Lower lobe of right lung (tissue), 2 donors: ENCODE measurements around the gene FNDC11. TPM values are rescaled to one million over a fixed set of nuclear protein-coding genes. Genes with fewer than 3 reads are reported as not detected.
A peak's percentile ranks its signal among the peaks of the same experiment; 100 is the strongest.
"Not testable (repeated sequence)": the region's sequence is repeated elsewhere in the genome, so short reads cannot be mapped to it uniquely, and the experiment has no call there.

Experiments
- ATAC-seq, 2 donors: fragments of 200-7000 bp; cut with Tn5 transposase; one replicate each; pipeline ENCODE4 v1.9.1; 2020 to 2022; ENCODE audit warnings: mild to moderate bottlenecking in 2 of 2, moderate library complexity in 2 of 2
- DNase-seq: peaks from one replicate; pipeline ENCODE4 v3.0.0-alpha.2; 2020
- H3K27ac ChIP-seq: fragments of 200-600 bp; one replicate; pipeline ENCODE4 v1.8.0; 2022
- H3K27me3 ChIP-seq: fragments of 200-600 bp; one replicate; pipeline ENCODE4 v1.8.0; 2022; ENCODE audit warnings: low read depth
- H3K36me3 ChIP-seq: fragments of 200-600 bp; one replicate; pipeline ENCODE4 v1.8.0; 2022; ENCODE audit warnings: mild to moderate bottlenecking
- H3K4me1 ChIP-seq: fragments of 200-600 bp; one replicate; pipeline ENCODE4 v1.8.0; 2022
- H3K4me3 ChIP-seq: fragments of 200-600 bp; one replicate; pipeline ENCODE4 v1.8.0; 2022; ENCODE audit warnings: mild to moderate bottlenecking
- H3K9me3 ChIP-seq: fragments of 200-600 bp; one replicate; pipeline ENCODE4 v1.8.0; 2022
- CTCF ChIP-seq: fragments of 200-600 bp; IDR thresholded peaks from one replicate; pipeline ENCODE4 v1.8.0; 2022; ENCODE audit warnings: antibody characterized with exemption, mild to moderate bottlenecking
- intact Hi-C: fragments of 100-400 bp; cut with DNase I; formaldehyde crosslinking; loops from one replicate; pipeline ENCODE4 v1.11.0; 2022
- total RNA-seq: library from RNA; stranded (reverse); fragmentation: NEBNext Ultra II Directional; extraction: Animal tissue kit (Norgen Biotek cat#: 25700); gene quantifications from one replicate; pipeline ENCODE4 v1.2.1, GENCODE V29; 2021
- donor health status: DM: no; HTN: yes; CAD: no; lungs with severe emphysema.

FNDC11 gene
- total RNA-seq, 1 donor from 2014 or later, result 1.3 TPM

GRCh38 chr20:63508072-63508768, 45.7 kb upstream of the FNDC11 start:
- no peak for DNase-seq
- peaks cover 14% of the 10 kb centered on the region for H3K9me3 ChIP-seq
- intact Hi-C loops, result no loop called here
- H3K27ac ChIP-seq, result no peak overlapping the region
- no peaks in the 10 kb centered on the region for H3K4me1 ChIP-seq
- no peak for TF ChIP-seq CTCF
- no peak for ATAC-seq
- H3K4me3 ChIP-seq, result no peak overlapping the region
- no peaks in the 10 kb centered on the region for H3K36me3 ChIP-seq
- H3K27me3 ChIP-seq, result peaks cover 20% of the 10 kb centered on the region

- Histone ChIP-seq H3K36me3 (no peaks in the 10 kb centered on the region), H3K27me3 (peaks cover 20% of the 10 kb centered on the region), H3K9me3 (peaks cover 14% of the 10 kb centered on the region), H3K27ac (no peak overlapping the region), H3K4me3 (no peak overlapping the region), H3K4me1 (no peaks in the 10 kb centered on the region)
- intact Hi-C loops, result no loop called here
- TF ChIP-seq CTCF, result no peak
- DNase-seq (no peak), ATAC-seq (no peak)
Observed at GRCh38 chr20:63509088-63509564, 44.8 kb upstream of the FNDC11 start.

- no peak overlapping the region for H3K27ac ChIP-seq
- no peak for DNase-seq
- H3K4me3 ChIP-seq, result no peak overlapping the region
- no peaks in the 10 kb centered on the region for H3K9me3 ChIP-seq
- intact Hi-C loops, result no loop called here
- H3K27me3 ChIP-seq, result peaks cover 10% of the 10 kb centered on the region
- ATAC-seq, result no peak
- H3K4me1 ChIP-seq, result no peaks in the 10 kb centered on the region
- TF ChIP-seq CTCF, result no peak
- no peaks in the 10 kb centered on the region for H3K36me3 ChIP-seq
Observed at GRCh38 chr20:63513207-63513606, 40.8 kb upstream of the FNDC11 start.

GRCh38 chr20:63514520-63514919, 39.4 kb upstream of the FNDC11 start:
- H3K27ac ChIP-seq, ATAC-seq, H3K9me3 ChIP-seq, H3K4me3 ChIP-seq, DNase-seq, H3K4me1 ChIP-seq, intact Hi-C loops, H3K36me3 ChIP-seq: not testable (repeated sequence)
- H3K27me3 ChIP-seq, result peaks cover 10% of the 10 kb centered on the region

- Histone ChIP-seq H3K4me3 (no peak overlapping the region), H3K27me3 (no peaks in the 10 kb centered on the region), H3K27ac (no peak overlapping the region), H3K4me1 (peaks cover 25% of the 10 kb centered on the region), H3K36me3 (peaks cover 7% of the 10 kb centered on the region), H3K9me3 (no peaks in the 10 kb centered on the region)
- ATAC-seq (no peak), DNase-seq (peak; percentile 41)
- TF ChIP-seq CTCF, result no peak
- intact Hi-C loops, result no loop called here
Observed at GRCh38 chr20:63517376-63518309, 36.3 kb upstream of the FNDC11 start.
